ENCODE measurements around the gene DLGAP5.
A peak's percentile ranks its signal among the peaks of the same experiment; 100 is the strongest.

Gene DLGAP5
- total RNA-seq, result 0 to 2.7 (median 1.7) reads per million in 3 experiments

- peak; percentile 91 for DNase-seq
Measured at GRCh38 chr14:55191203-55192053, at the start of gene DLGAP5. Gene DLGAP5, minus strand, starts transcription at chr14:55191585. Its CDS starts 2,406 bp downstream, at chr14:55189179.

DNA sequence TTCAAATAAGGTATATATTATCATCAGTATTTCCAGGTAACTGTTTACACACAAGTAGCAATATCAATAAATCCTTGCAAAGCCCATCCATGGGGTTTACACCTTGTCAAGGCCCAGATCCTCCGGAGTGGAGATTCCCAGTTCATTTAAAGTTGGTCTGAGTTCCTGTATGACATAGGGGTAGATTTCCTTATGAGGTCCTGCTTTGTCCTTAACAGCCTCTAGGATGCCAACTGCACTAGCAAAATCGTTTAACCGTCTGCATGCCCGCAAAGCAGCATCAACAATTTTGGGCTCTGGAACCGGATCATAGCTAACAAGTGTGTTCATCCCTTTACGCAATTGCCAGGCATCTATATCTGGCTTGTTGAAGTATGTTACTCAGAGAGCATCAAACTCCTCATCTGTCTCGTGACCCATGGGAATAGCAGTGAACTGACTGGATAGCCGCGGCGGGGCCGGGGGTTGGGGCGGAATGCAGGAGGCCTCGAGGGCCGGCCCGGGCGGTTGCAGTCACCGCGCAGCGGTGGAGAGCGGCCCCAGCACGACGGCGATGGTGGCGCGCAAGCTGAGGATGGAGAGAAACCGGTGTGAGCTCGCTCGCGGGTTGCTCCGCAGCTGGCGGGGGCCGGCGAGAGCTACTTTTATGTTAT, 49.3 kb upstream of the DLGAP5 start:
- no peak for DNase-seq

GRCh38 chr14:55239320-55239719, 47.9 kb upstream of the DLGAP5 start:
- DNase-seq, result no peak

GRCh38 chr14:55238019-55238680, 46.8 kb upstream of the DLGAP5 start:
- DNase-seq, result no peak

DNA sequence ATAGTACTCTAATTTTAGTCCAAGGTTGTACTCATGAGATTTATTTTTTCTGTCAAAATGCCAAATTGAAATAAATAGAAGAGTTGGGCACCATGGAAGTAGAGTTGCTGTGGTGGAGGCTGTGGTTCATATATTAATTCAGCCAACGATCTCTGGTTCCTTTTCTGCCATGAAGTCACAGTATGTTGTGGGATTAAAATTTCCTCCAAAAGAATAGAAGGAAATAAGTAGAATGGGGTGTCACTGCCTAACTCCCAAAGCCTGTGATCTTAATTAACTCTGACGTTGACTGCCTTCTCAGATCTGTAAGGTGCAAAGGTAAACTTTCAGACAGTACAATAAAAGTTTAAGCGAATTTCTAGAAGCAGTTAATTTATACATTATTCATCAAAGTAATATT, 42.2 kb upstream of the DLGAP5 start:
- DNase-seq, result no peak

GRCh38 chr14:55228261-55228660, 36.9 kb upstream of the DLGAP5 start:
- no peak for DNase-seq

DNA sequence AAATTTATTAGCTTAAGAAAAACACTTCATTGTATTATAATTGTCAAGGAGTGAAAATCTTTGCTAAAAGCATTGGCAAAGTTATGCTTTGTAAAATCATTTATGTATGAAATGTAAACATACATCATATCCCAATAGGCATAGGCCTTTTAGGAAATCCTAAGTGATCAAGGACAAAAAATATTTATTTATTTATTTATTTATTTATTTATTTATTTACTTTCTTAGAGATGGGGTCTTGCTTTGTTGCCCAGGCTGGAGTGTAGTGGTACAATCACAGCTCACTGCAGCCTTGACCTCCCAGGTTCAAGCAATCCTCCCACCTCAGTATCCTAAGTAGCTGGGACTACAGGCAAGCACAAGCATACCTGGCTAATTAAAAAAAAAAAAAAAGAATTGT, 32.0 kb upstream of the DLGAP5 start:
- no peak for DNase-seq

DNA sequence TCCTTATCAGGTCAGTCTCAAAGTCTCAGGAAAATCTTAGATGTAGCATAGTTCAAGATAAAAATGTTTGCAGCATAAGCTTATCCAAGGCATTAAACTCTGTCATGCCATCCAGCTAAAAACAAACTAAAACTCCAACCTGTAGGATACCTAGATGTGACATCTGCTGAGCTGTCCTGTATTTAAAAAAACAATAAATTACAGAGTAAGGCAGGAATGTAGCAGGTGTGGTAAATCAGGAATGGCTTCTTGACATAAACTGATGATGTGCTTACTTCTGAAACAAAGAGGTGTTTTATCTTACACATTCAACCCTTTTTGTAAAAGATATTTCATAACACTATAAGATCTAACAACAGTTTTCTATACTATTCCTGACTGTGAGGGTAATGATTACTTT, 30.6 kb upstream of the DLGAP5 start:
- DNase-seq, result no peak

GRCh38 chr14:55221186-55221585, 29.8 kb upstream of the DLGAP5 start:
- no peak for DNase-seq

- no peak for DNase-seq
Measured at GRCh38 chr14:55220230-55220629, 28.8 kb upstream of the DLGAP5 start.

DNA sequence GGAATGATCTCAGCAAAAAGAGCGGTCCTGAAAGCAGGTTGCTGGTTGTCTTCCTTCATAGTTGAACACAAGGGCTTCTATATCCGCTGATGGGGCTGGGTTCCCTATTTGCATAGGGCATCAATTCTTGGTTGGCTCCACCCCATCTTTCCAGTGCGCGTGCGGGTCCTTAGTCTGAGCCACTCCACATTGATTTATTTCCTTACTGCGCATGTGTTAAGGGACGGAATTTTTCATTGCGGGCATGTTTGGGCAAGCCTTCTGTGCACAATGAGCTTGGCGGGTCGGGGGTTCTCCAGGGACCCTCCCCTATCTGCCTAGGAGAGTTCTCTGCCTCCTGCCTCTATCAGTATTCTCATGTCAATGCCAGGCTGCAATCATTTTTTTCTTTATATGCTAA, 21.2 kb upstream of the DLGAP5 start:
- DNase-seq, result no peak

- no peak for DNase-seq
Measured at GRCh38 chr14:55207832-55208231, 16.4 kb upstream of the DLGAP5 start.

GRCh38 chr14:55206175-55206693, 14.8 kb upstream of the DLGAP5 start:
- DNase-seq, result no peak

- no peak for DNase-seq
Measured at GRCh38 chr14:55201219-55202101, 10.1 kb upstream of the DLGAP5 start.

- no peak for DNase-seq
Measured at GRCh38 chr14:55200651-55201050, 9.3 kb upstream of the DLGAP5 start.

DNA sequence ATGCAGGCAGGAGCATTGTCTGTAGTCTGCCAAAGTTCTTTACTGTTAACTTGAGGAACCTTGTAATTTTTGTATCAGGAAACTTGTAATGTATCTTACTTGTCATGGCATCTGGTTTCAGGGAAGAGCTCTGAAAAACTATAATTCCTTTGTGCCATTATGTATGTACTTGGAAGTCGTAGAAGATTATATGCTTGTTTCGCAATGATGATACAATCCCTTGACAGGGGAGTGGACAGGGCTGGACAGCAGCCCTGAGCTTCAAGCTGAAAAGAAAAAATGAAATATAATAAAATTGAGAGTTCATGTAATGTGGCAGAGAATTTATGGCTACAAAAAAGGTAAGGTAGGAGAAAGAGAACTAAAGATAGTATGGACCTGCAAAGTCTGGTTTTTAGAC, 7.4 kb upstream of the DLGAP5 start:
- DNase-seq, result no peak

DNA sequence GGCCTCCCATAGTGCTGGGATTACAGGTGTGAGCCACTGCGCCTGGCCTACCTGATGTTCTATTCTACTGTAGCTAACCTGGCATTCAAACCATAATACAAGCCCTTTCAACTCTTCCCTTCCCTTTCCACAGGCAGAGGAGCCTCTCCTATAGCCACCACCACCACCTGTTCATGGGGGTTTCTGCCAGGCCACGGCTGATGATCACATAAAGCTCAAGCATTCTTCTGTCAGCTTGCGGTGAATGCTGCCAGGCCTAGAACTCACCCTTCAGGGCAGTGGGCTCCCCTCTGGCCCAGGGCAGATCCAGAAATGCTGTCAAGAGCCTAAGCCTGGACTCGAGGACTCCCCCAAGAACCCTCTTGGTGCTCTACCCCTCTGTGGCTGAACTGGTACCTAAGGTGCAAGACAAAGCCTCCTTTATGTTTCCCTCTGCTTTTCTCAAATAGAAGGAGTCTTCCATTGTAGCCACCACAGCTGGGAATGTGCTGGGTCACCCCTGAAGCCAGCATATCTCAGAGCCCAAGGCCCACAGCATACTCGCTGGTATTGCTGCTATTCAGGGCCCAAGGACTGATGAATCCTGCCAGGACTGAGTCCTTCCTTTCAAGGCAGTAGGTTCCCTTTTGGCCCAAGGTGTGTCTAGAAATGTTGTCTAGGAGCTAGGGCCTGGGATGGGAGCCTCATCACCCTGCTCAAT, 3.4 kb upstream of the DLGAP5 start:
- DNase-seq, result no peak

DNA sequence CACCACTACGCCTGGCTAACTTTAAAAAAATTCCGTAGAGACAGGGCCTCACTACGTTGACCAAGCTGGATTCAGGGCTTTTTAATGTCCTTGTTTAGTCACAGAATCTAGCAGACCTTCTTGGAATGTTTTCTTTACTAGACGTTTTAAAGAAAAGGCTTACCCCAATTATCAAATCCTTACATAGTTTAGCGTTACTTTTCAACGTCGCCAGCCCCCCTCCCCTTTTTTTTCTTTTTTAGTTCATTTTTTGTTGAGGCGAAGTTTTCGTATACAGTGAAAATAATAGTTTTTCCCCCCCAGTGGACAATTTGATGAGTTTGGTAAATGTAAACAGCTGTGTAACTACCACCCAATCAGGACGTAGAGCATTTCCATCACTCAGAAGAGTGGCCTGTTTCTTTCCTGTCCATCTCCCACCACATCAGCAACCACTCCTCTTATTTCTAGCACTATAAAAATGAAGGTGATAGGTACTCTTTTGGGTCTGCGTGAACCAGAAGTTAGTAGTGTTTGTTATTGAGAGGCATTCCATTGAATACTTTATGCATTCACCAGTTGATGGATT, 753 bp upstream of the DLGAP5 start:
- DNase-seq, result no peak

GRCh38 chr14:55190906-55191202, 531 bp downstream of the DLGAP5 start:
- DNase-seq, result no peak

GRCh38 chr14:55188686-55189295, 2.6 kb downstream of the DLGAP5 start:
- DNase-seq, result no peak

- no peak for DNase-seq
Measured at GRCh38 chr14:55180434-55180833, 11.0 kb downstream of the DLGAP5 start.
